ENCODE results near the gene PIBF1.

PIBF1 gene

GRCh38 chr13:73058736-73059459, 277.0 kb downstream of the PIBF1 start, which contains the start of gene KLF5:
KLF5 (plus strand) TSS chr13:73059005; CDS start chr13:73059328, 323 bp downstream.
- in situ Hi-C loops (cut with MboI; ENCODE audit: low sequenced_read_pairs): no loop called here

GRCh38 chr13:73059460-73060250, 277.7 kb downstream of the PIBF1 start:
- in situ Hi-C loops (cut with MboI; ENCODE audit: low sequenced_read_pairs): no loop called here

GRCh38 chr13:73060251-73061160, 278.6 kb downstream of the PIBF1 start:
- in situ Hi-C loops (cut with MboI; ENCODE audit: low sequenced_read_pairs): no loop called here

- in situ Hi-C loops (cut with MboI; ENCODE audit: low sequenced_read_pairs): no loop called here
These were observed 279.5 kb downstream of the PIBF1 start for GRCh38 chr13:73061473-73061872.

GRCh38 chr13:73061876-73062275, 279.9 kb downstream of the PIBF1 start:
- in situ Hi-C loops (cut with MboI; ENCODE audit: low sequenced_read_pairs): no loop called here

- in situ Hi-C loops (cut with MboI; ENCODE audit: low sequenced_read_pairs): no loop called here
These were observed 280.5 kb downstream of the PIBF1 start for GRCh38 chr13:73062468-73062867.

- in situ Hi-C loops (cut with MboI; ENCODE audit: low sequenced_read_pairs): no loop called here
These were observed 281.2 kb downstream of the PIBF1 start for GRCh38 chr13:73063166-73063565.

GRCh38 chr13:73065036-73065435, 283.1 kb downstream of the PIBF1 start:
- in situ Hi-C loops (cut with MboI; ENCODE audit: low sequenced_read_pairs): no loop called here

- in situ Hi-C loops (cut with MboI; ENCODE audit: low sequenced_read_pairs): no loop called here
These were observed 283.9 kb downstream of the PIBF1 start for GRCh38 chr13:73065665-73066340.
